ENCODE data around the gene COL8A1. TPM values are rescaled to one million over a fixed set of nuclear protein-coding genes. Genes with fewer than 3 reads are reported as not detected.
A peak's percentile ranks its signal among the peaks of the same experiment; 100 is the strongest.

Gene COL8A1
- total RNA-seq, 6 experiments from 2014 or later = 0.56 to 1.5 (median 0.79) TPM

- TF ChIP-seq POLR2A (IDR thresholded peaks at IDR 0.05) = no peak
- peak; percentile 26 to 56 (median 53) for TF ChIP-seq CTCF (IDR thresholded peaks at IDR 0.05)
- H3K27ac ChIP-seq = no peak overlapping the region
- no peak overlapping the region for H3K4me3 ChIP-seq
- no peaks in the 10 kb centered on the region for H3K27me3 ChIP-seq
- intact Hi-C loops (cut with DNase I) = no loop called here
- whole genome bisulfite sequencing (ENCODE audit: insufficient coverage, low coverage, low lambda C conversion rate, missing lambda C conversion rate) = 13% methylated on average over 3 of the region's 3 CpGs
- no peaks in the 10 kb centered on the region for H3K36me3 ChIP-seq
- no peaks in the 10 kb centered on the region for H3K4me1 ChIP-seq
- H3K9me3 ChIP-seq = no peaks in the 10 kb centered on the region
- DNase-seq = no peak
- peak; percentile 87 to 95 (median 91) for ATAC-seq
These were observed 150.8 kb downstream of the COL8A1 start for GRCh38 chr3:99789011-99789721.

GRCh38 chr3:99794485-99794884, 156.1 kb downstream of the COL8A1 start:
- Histone ChIP-seq H3K4me1 (no peaks in the 10 kb centered on the region), H3K27me3 (no peaks in the 10 kb centered on the region), H3K27ac (no peak overlapping the region), H3K9me3 (no peaks in the 10 kb centered on the region), H3K36me3 (no peaks in the 10 kb centered on the region), H3K4me3 (no peak overlapping the region)
- intact Hi-C loops (cut with DNase I) = no loop called here
- DNase-seq (no peak), ATAC-seq (peak in 1 of 4 donors; percentile 17)
- WGBS (ENCODE audit: insufficient coverage, low coverage, low lambda C conversion rate, missing lambda C conversion rate) = no CpG with 5 or more reads among the region's 8 CpGs
- no peak for TF ChIP-seq POLR2A (IDR thresholded peaks at IDR 0.05)
- no peak for TF ChIP-seq CTCF (IDR thresholded peaks at IDR 0.05)

GRCh38 chr3:99795573-99795972, 157.2 kb downstream of the COL8A1 start:
- ATAC-seq (no peak), DNase-seq (no peak)
- H3K36me3 ChIP-seq = no peaks in the 10 kb centered on the region
- intact Hi-C loops (cut with DNase I) = no loop called here
- no peak overlapping the region for H3K4me3 ChIP-seq
- no peaks in the 10 kb centered on the region for H3K9me3 ChIP-seq
- H3K4me1 ChIP-seq = no peaks in the 10 kb centered on the region
- no peak overlapping the region for H3K27ac ChIP-seq
- WGBS (ENCODE audit: insufficient coverage, low coverage, low lambda C conversion rate, missing lambda C conversion rate) = no CpG with 5 or more reads among the region's 15 CpGs
- TF ChIP-seq POLR2A (IDR thresholded peaks at IDR 0.05) (no peak), CTCF (IDR thresholded peaks at IDR 0.05) (no peak)
- H3K27me3 ChIP-seq = no peaks in the 10 kb centered on the region

GRCh38 chr3:99799422-99799821, 161.0 kb downstream of the COL8A1 start:
- Histone ChIP-seq H3K27ac (no peak overlapping the region), H3K36me3 (no peaks in the 10 kb centered on the region), H3K4me3 (no peak overlapping the region), H3K27me3 (no peaks in the 10 kb centered on the region), H3K4me1 (no peaks in the 10 kb centered on the region), H3K9me3 (no peaks in the 10 kb centered on the region)
- 74% methylated on average over 4 of the region's 4 CpGs for WGBS (ENCODE audit: insufficient coverage, low coverage, low lambda C conversion rate, missing lambda C conversion rate)
- intact Hi-C loops (cut with DNase I) = no loop called here
- TF ChIP-seq CTCF (IDR thresholded peaks at IDR 0.05) (no peak), POLR2A (IDR thresholded peaks at IDR 0.05) (no peak)
- DNase-seq (no peak), ATAC-seq (no peak)
